HUES6 (cell line): ENCODE results near the gene ERN1.

ENCODE experiments used
- H3K27ac ChIP-seq: 2 replicates; pipeline ENCODE4 v1.7.0; 2013; ENCODE audit warnings: low read depth, mild to moderate bottlenecking, low read length, inconsistent platforms
- H3K27me3 ChIP-seq: 2 replicates; pipeline ENCODE4 v1.6.1; 2013; ENCODE audit warnings: low read length; ENCODE audit not compliant: control insufficient read depth, insufficient read depth
- H3K36me3 ChIP-seq: 2 replicates; pipeline ENCODE4 v1.6.1; 2013; ENCODE audit warnings: low read length; ENCODE audit not compliant: control insufficient read depth, insufficient read depth
- H3K4me1 ChIP-seq: 2 replicates; pipeline ENCODE4 v1.6.1; 2013; ENCODE audit warnings: low read length; ENCODE audit not compliant: control insufficient read depth, insufficient read depth
- H3K4me3 ChIP-seq: 2 replicates; pipeline ENCODE4 v1.5.1; 2013; ENCODE audit warnings: low read depth, low read length
- H3K9ac ChIP-seq: one replicate; pipeline ENCODE4 v1.6.1; 2013; ENCODE audit warnings: mild to moderate bottlenecking, low read length
- H3K9me3 ChIP-seq: 2 replicates; pipeline ENCODE4 v1.6.1; 2013; ENCODE audit warnings: low read depth, low read length; ENCODE audit not compliant: control insufficient read depth, insufficient read depth

Gene ERN1

DNA sequence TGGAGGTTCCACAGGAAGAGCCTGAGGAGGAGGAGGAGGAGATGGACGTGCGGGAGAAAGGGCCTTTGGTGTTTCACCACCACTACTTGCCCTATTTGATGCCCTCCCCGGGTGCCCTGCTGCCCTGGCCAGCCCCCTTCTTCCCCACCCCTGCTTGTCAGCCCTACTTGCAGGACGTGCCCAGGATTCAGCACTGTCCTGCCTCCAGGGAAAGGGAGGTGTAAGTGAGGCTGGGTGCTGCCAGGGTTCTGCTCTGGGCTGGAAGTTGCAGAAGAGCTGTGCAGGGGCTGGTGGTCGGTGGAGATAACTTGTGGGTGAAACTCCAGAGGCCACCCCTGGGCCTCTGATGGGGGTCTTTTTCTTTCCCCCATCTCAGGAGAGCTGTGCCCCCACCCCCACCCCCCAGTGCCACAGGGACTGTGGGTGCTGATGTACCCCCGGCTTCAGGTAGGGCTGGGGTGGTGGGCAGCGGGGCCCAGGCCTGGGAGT is 128.8 kb downstream of the ERN1 start:
- Histone ChIP-seq H3K4me1 (peaks cover 13% of the 10 kb centered on the region), H3K4me3 (no peak overlapping the region), H3K27me3 (peaks cover 31% of the 10 kb centered on the region), H3K9ac (no peak overlapping the region), H3K27ac (no peak overlapping the region), H3K9me3 (no peaks in the 10 kb centered on the region), H3K36me3 (no peaks in the 10 kb centered on the region)

DNA sequence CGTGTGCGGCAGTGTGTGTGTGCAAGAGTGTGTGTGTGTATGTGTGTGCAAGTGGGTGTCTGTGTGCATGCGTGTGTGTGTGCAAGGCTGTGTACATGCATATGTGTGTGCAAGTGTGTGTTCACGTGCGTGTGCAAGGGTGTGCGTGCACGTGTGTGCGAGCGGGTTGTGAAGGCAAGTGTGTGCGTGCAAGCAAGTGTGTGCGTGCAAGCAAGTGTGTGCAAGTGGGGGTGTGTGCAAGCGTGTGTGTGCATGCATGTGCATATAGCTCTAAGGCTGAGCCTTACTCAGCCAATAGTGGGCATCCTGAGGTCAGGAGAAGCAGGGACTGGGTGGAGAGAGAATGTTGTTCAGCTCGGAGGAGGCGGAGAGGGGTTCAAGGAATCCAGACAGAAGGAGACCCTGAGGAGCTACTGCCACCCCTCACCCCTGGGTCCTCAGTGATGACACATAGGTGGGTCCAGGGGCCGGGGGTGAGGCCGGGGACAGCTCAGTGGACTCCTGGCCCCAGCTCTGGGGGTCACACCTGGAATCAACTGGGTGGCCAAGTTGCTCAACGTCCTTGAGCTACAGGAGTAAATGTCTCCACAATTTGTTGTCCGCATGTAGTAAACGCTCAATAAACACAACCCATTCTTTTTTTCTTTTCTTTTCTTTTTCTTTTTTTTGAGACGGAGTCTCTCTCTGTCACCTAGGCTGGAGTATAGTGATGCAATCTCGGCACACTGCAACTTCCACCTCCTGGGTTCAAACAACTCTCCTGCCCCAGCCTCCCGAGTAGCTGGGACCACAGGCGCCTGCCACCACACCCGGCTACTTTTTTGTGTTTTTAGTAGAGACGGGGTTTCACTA is 130.0 kb downstream of the ERN1 start:
- H3K9me3 ChIP-seq = no peaks in the 10 kb centered on the region

DNA sequence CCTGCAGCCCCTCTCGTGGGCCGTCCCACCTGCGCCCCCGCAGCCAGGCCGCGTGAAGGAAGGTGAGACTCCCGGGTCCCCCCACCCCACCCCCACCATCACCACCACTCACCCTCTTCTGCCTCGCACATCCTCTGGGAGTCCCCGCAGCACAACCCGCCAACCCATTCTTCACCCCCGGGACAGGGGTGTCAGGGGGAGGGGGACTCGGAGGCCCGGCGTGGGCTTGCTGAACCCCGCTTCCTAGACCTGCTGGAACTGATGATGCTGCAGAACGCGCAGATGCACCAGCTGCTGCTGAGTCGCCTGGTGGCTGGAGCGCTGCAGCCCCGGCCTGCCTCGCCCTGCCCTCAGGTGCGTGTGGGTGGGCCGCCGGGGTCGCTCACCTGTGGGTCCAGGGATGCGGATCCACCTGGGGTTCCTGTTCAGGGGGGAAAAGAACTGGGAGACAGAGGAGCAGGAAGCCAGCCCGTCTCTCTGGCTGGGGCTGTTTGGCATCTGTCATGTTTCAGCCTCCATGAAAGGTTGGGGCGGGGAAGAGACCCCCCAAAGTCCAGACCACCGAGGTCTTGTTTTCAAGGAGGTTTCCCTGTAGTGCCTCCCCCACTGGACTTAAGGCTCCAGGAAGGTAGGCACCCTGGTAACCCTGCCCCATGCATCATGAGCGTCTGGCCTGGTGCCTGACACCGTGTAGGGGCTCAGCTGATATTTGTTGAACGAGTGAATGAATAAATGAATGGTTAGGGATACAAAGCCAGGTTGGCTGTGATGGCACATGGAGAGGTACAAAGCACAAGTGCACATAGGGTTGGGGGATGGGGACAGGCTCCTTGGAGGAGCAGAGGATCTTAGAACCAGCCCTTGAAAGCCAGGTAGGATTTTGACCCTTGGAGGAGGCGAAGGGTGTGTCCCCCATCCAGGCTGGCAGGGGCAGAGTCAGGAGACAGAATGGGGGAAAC is 130.9 kb downstream of the ERN1 start:
- H3K4me3 ChIP-seq = peak overlapping the region; percentile 98
- H3K4me1 ChIP-seq = peaks cover 7% of the 10 kb centered on the region
- H3K36me3 ChIP-seq = no peaks in the 10 kb centered on the region

More for the DNA sequence above, 130.0 kb downstream of the ERN1 start:
- H3K9ac ChIP-seq = no peak overlapping the region
- H3K4me1 ChIP-seq = peaks cover 7% of the 10 kb centered on the region
- no peak overlapping the region for H3K27ac ChIP-seq
- peaks cover 39% of the 10 kb centered on the region for H3K27me3 ChIP-seq
- no peaks in the 10 kb centered on the region for H3K36me3 ChIP-seq
- peak overlapping the region; percentile 98; the same call in 1 of the 2 replicates for H3K4me3 ChIP-seq

DNA sequence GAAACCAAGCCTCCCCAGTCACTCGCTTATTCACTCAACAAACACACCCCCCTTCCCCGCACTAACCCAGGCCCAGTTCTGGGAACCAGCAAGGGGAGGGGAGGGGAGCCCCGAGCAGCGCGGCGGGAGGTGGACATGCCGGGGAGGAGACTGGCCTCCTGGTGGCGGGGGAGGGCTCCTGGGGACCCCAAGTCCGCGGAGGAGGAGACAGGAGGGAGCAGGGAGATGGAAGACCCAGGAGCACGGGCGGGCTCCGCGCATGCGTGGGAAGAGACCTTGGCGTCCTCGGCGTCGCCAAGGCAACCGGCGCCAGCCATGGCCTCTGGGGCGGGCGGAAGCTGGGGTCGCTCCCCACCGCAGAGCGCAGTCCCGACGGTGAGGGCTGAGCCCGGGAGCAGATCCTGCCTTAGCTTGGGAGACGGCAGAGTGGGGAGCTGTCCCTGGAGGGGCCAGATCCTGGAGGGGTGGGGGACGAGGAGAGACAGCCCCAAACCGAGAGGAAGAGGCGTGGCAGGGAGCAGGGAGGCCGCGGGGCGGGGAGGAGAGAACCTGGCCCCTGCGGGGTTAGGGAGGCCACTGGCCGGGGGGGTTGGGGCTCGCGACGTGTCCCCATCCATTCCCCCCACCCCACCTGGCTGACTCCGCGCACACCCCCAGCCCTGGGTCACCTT is 131.8 kb downstream of the ERN1 start, which contains the start of gene PRR29:
PRR29 (plus strand) TSS at position 302 of the 671 bp plus-strand sequence; CDS start at position 316, 14 bp downstream.
- peak within 1 kb of the TSS; percentile 98 for H3K4me3 ChIP-seq
- peaks cover 48% of the 10 kb centered on the region for H3K27me3 ChIP-seq
- H3K4me1 ChIP-seq = peaks cover 7% of the 10 kb centered on the region
- H3K9ac ChIP-seq = peak within 1 kb of the TSS; percentile 40
- no peaks in the 10 kb centered on the region for H3K36me3 ChIP-seq
- no peaks in the 10 kb centered on the region for H3K9me3 ChIP-seq
- H3K27ac ChIP-seq = no peak within 1 kb of the TSS

More for the DNA sequence above, 130.9 kb downstream of the ERN1 start:
- Histone ChIP-seq H3K9ac (no peak overlapping the region), H3K9me3 (no peaks in the 10 kb centered on the region), H3K27ac (no peak overlapping the region), H3K27me3 (peaks cover 41% of the 10 kb centered on the region)

DNA sequence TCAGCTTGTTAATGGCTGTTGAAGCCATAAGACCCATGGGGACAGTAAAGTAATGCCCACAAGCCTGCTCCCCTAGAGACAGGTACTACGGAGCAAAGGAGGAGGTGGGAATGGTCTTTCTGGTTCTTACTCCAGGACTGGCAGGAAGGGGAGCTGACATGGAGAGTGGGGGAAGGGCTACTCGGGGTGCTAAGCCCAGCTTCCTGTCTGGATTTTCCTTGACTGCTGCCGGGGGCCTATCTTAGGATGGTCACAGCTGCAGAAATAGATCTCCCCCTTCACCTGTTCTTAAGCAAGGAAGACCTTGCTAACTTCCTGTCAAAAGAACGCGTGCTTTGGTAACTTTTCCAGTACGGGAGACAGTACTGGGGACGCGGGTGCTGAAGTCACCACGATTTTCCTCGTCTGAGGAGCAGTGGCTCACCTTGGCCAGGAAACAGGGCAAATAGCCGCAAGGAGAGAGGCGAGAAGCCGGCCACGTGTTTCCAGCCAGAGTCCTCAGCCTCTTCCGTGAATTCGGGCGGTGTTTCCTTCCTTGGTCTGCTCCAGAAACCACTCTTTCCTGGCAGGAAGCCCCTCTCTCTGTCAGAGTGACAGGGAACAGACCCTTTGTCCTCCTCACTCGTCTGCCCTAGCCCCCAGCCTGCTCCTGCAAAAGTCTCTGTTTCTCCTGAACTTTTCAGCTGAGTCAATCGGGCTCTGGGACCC is 132.4 kb downstream of the ERN1 start:
- peaks cover 51% of the 10 kb centered on the region for H3K27me3 ChIP-seq
- H3K9ac ChIP-seq = no peak overlapping the region
- no peaks in the 10 kb centered on the region for H3K9me3 ChIP-seq
- H3K36me3 ChIP-seq = no peaks in the 10 kb centered on the region
- peak overlapping the region; percentile 98 for H3K4me3 ChIP-seq
- H3K4me1 ChIP-seq = peaks cover 7% of the 10 kb centered on the region
- H3K27ac ChIP-seq = no peak overlapping the region

DNA sequence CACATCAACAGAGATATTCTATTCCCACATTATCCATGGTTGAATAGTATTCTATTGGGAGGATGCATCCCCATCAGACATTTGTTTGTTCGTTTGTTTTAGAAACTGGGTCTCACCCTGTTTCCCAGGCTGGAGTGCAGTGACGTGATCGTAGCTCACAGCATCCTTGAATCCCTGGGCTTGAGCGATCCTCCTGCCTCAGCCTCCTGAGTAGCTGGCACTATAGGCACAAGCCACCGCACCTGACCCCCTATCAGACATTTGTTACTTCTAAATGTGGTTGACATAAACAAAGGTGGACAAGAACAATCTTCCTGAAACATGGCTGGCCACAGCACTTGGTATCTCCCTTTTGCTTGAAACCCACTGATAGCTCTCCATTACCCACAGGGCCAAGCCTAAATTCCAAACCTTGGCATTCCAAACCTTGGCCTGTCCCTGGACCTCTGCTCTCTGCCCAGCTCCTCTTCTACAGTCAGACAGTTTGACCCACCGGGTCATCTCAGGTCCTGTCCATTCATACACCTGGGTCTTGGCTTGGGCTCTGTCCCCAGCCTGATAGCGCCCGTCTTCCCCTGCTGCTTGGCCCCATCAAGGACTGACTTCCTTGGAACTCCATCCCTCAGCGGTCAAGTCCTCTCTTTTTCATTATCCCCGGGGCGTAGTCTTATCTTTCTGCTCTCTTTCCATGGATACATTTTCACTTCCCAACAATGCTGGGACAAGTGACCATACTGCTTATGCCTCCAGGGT is 133.3 kb downstream of the ERN1 start:
- Histone ChIP-seq H3K9ac (no peak overlapping the region), H3K36me3 (no peaks in the 10 kb centered on the region), H3K9me3 (no peaks in the 10 kb centered on the region), H3K4me1 (peaks cover 7% of the 10 kb centered on the region), H3K27ac (no peak overlapping the region), H3K27me3 (peaks cover 60% of the 10 kb centered on the region), H3K4me3 (no peak overlapping the region)

DNA sequence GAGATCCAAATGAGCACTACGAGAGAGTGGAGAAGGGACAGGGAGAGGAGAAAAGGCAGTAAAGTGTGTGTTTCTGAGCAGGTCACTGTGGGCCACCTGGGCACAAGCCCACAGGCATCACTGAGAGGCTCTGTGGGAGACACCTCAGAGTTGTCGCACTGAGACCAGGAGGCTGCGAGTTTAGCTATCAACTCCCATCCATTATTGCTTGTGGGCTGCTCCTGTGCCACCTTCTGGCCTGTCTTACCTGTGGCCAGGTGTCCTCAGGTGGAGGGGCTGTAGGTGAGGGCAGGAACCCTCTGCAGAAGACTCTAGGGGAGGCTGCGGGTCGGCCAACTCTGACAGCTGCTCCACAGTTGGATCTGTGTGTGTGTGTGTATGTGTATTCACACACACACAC is 134.3 kb downstream of the ERN1 start:
- Histone ChIP-seq H3K4me1 (peaks cover 7% of the 10 kb centered on the region), H3K9ac (no peak overlapping the region), H3K4me3 (no peak overlapping the region), H3K27me3 (peaks cover 65% of the 10 kb centered on the region), H3K9me3 (no peaks in the 10 kb centered on the region), H3K27ac (no peak overlapping the region), H3K36me3 (no peaks in the 10 kb centered on the region)

DNA sequence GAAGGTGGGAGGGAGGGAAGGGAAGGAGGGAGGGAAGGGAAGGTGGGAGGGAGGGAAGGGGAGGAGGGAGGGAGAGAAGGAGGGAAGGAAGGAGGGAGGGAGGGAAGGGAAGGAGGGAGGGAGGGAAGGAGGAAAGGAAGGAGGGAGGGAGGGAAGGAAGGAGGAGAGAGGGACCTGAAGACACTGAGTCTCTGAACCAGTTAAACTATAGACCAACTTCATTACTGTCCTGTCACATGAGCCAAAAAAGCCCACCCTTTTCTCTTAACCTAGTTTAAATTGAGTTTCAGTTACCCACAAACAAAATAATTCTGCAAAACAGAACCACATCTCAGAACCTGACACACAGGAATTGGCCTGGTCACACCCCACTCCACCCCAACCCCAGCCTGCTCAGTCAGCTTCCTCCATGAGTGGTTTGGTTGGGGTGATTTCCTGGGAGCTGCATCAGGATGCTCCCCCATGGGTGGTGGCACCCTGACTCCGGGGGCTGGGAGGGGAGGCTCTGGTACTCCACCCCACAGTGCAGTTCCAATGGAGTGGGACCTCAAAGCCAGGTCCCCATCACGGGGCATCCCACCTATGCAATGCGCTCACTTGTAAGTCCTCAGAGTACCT is 136.5 kb downstream of the ERN1 start:
- peaks cover 22% of the 10 kb centered on the region for H3K4me1 ChIP-seq
- H3K27me3 ChIP-seq = peaks cover 53% of the 10 kb centered on the region
- H3K4me3 ChIP-seq = no peak overlapping the region
- no peak overlapping the region for H3K27ac ChIP-seq
- H3K9me3 ChIP-seq = no peaks in the 10 kb centered on the region
- H3K9ac ChIP-seq = no peak overlapping the region
- no peaks in the 10 kb centered on the region for H3K36me3 ChIP-seq

DNA sequence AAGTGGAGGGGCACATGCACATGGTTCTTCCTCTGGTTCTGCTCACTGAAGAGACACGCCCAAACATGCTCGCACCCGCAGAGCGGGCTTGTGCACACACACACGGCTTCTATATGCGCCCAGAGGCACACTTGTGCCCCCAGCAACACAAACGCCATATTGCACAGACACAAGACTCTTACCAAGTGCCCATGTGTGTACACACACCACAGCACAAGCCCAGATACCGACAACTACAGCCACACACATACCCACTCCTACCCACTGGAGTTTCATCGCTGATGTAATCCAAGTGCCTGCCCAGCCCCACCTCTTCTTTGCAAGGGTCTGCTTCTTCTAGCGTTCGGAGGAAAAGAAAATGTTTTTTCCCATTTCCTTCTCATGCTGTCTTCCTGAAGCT is 138.3 kb downstream of the ERN1 start:
- H3K9me3 ChIP-seq = no peaks in the 10 kb centered on the region
- peaks cover 39% of the 10 kb centered on the region for H3K27me3 ChIP-seq
- peaks cover 24% of the 10 kb centered on the region for H3K4me1 ChIP-seq
- no peaks in the 10 kb centered on the region for H3K36me3 ChIP-seq
- H3K27ac ChIP-seq = no peak overlapping the region
- H3K9ac ChIP-seq = no peak overlapping the region
- no peak overlapping the region for H3K4me3 ChIP-seq
